ENCODE data around the gene VBP1. TPM values are rescaled to one million over a fixed set of nuclear protein-coding genes. Genes with fewer than 3 reads are reported as not detected.
"Not testable (repeated sequence)": the region's sequence is repeated elsewhere in the genome, so short reads cannot be mapped to it uniquely, and the experiment has no call there.

VBP1 gene
- total RNA-seq, 1 donor from 2014 or later: 33.9 TPM

DNA sequence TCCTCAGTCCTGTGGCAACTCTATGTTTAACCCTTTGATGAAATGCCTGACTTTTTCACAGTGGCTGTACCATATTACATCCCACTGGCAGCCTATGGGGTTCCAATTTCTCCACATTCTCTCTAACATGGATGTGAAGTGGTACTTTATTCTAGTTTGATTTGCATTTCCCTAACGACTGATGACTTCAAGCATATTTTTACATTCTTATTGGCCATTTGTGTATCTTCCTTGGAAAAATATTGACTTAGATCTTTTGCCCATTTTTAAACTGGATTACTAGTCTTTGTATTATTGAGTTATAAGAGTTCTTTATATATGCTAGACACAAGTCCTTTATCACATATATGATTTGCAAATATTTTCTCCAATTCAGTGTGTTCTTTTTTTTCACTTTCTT lies 50.2 kb downstream of the VBP1 start:
- H3K27me3 ChIP-seq: no peaks in the 10 kb centered on the region
- no peaks in the 10 kb centered on the region for H3K36me3 ChIP-seq
- H3K9me3 ChIP-seq: no peaks in the 10 kb centered on the region
- ATAC-seq: no peak
- intact Hi-C loops (cut with DNase I): no loop called here
- DNase-seq: no peak
- H3K27ac ChIP-seq: no peak overlapping the region
- H3K4me1 ChIP-seq: no peaks in the 10 kb centered on the region
- TF ChIP-seq, protein P1, sequence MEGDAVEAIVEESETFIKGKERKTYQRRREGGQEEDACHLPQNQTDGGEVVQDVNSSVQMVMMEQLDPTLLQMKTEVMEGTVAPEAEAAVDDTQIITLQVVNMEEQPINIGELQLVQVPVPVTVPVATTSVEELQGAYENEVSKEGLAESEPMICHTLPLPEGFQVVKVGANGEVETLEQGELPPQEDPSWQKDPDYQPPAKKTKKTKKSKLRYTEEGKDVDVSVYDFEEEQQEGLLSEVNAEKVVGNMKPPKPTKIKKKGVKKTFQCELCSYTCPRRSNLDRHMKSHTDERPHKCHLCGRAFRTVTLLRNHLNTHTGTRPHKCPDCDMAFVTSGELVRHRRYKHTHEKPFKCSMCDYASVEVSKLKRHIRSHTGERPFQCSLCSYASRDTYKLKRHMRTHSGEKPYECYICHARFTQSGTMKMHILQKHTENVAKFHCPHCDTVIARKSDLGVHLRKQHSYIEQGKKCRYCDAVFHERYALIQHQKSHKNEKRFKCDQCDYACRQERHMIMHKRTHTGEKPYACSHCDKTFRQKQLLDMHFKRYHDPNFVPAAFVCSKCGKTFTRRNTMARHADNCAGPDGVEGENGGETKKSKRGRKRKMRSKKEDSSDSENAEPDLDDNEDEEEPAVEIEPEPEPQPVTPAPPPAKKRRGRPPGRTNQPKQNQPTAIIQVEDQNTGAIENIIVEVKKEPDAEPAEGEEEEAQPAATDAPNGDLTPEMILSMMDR (IDR thresholded peaks at IDR 0.05): no peak
- H3K4me3 ChIP-seq: no peak overlapping the region

DNA sequence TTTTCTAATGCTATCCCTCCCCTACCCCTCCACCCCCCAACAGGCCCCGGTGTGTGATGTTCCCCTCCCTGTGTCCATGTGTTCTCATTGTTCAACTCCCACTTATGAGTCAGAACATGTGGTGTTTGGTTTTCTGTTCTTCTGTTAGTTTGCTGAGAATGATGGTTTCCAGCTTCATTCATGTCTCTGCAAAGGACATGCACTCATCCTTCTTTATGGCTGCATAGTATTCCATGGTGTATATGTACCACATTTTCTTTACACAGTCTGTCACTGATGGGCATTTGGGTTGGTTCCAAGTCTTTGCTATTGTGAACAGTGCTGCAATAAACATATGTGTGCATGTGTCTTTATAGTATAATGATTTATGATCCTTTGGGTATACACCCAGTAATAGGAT lies 51.7 kb downstream of the VBP1 start:
- H3K4me1 ChIP-seq; H3K36me3 ChIP-seq; H3K27me3 ChIP-seq; H3K4me3 ChIP-seq; H3K27ac ChIP-seq; H3K9me3 ChIP-seq; intact Hi-C loops (cut with DNase I); DNase-seq; ATAC-seq: not testable (repeated sequence)

DNA sequence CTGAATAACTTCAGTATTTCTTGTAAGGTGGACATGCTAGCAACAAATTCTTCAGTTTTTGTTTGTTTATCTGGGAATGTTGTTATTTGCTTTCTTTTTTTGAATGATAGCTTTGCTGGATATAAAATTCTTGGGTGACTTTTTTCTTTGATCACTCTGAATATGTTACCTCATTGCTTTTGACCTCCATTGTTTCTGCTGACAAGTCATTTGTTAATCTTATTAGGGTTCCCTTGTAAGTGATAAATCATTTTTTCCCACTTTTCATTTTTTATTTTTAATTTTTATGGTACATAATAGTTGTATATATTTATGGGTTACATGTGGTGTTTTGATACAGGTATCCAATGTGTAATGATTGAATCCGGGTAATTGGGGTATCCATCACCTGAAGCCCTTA lies 54.7 kb downstream of the VBP1 start:
- Histone ChIP-seq H3K27me3 (no peaks in the 10 kb centered on the region), H3K9me3 (no peaks in the 10 kb centered on the region), H3K27ac (no peak overlapping the region), H3K4me3 (no peak overlapping the region), H3K4me1 (no peaks in the 10 kb centered on the region), H3K36me3 (no peaks in the 10 kb centered on the region)
- ATAC-seq (no peak), DNase-seq (no peak)
- intact Hi-C loops (cut with DNase I): no loop called here
- TF ChIP-seq, protein P1 (IDR thresholded peaks at IDR 0.05): no peak

DNA sequence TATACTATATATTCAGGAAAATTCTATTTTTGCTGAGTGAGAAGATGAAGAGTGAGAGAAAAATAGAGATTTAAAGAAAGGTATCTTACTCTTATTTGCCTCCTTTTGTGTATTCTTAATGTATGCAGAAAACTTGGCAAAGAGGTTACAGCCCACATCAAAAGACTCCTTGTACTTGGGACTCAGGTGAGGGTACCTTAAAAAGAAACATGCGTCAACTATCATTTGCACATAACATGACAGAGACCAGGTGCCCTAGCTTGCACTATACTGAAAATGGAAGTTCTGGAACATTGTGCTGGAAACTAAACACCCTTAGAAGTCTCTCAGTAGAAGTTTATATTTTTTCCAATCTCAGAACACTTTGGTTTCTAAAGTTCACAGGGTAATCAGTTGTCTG lies 63.6 kb downstream of the VBP1 start:
- Histone ChIP-seq H3K4me3 (no peak overlapping the region), H3K27me3 (no peaks in the 10 kb centered on the region), H3K27ac (no peak overlapping the region), H3K4me1 (no peaks in the 10 kb centered on the region), H3K9me3 (no peaks in the 10 kb centered on the region), H3K36me3 (peaks cover 11% of the 10 kb centered on the region)
- DNase-seq (no peak), ATAC-seq (no peak)
- intact Hi-C loops (cut with DNase I): no loop called here
- TF ChIP-seq, protein P1 (IDR thresholded peaks at IDR 0.05): no peak

Other genes with a start within 250 kb of the VBP1 start
- 12.7 TPM for gene F8, start 193.7 kb upstream of the VBP1 start, total RNA-seq
- gene FUNDC2, start 189.6 kb upstream of the VBP1 start, total RNA-seq: 79.1 TPM
- 6.6 TPM for gene CMC4, start 145.3 kb upstream of the VBP1 start, total RNA-seq
- gene MTCP1, start 145.3 kb upstream of the VBP1 start, total RNA-seq: 16.8 TPM
- 16.7 TPM for gene BRCC3, start 145.0 kb upstream of the VBP1 start, total RNA-seq
- 0.75 TPM for gene RAB39B, start 48.0 kb downstream of the VBP1 start, total RNA-seq
- 64.0 TPM for gene CLIC2, start 118.2 kb downstream of the VBP1 start, total RNA-seq
- not detected for gene F8A2, start 165.6 kb downstream of the VBP1 start, total RNA-seq
- not detected for gene F8A3, start 242.2 kb downstream of the VBP1 start, total RNA-seq